HG03457 (cell line): ENCODE results near the gene ATG4A.

Source experiments
- ATAC-seq: cut with Tn5 transposase; IDR thresholded peaks from one replicate; pipeline ENCODE4 v1.9.1; 2021; ENCODE audit warnings: moderate number of reproducible peaks; ENCODE audit not compliant: unreplicated experiment

ATG4A gene

DNA sequence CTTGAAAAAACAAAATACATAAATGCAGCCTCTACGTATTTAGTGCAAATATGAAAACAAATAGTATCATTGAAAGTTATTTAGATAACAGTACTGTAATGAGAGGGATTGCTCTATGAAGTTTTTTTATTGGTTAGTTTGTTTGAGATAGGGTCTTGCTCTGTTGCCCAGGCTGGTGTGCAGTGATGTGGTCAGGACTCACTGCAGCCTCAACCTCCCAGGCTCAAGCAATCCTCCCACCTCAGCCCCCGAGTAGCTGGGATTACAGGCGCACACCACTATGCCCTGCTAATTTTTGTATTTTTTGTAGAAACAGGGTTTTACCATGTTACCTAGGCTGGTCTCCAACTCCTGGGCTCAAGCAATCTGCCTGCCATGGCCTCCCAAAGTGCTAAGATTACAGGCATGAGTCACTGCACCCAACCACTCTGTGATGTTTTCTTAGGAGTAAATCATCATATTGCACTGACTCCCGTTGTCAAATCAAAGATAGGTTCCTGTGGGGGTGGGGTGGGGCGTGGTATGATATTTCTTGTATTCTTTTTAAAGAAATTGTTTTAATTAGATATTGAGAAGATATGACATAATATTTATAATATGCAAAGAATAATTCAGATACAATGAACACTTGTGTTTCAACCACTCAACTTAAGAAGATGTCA lies 75.8 kb downstream of the ATG4A start:
- ATAC-seq: no peak

DNA sequence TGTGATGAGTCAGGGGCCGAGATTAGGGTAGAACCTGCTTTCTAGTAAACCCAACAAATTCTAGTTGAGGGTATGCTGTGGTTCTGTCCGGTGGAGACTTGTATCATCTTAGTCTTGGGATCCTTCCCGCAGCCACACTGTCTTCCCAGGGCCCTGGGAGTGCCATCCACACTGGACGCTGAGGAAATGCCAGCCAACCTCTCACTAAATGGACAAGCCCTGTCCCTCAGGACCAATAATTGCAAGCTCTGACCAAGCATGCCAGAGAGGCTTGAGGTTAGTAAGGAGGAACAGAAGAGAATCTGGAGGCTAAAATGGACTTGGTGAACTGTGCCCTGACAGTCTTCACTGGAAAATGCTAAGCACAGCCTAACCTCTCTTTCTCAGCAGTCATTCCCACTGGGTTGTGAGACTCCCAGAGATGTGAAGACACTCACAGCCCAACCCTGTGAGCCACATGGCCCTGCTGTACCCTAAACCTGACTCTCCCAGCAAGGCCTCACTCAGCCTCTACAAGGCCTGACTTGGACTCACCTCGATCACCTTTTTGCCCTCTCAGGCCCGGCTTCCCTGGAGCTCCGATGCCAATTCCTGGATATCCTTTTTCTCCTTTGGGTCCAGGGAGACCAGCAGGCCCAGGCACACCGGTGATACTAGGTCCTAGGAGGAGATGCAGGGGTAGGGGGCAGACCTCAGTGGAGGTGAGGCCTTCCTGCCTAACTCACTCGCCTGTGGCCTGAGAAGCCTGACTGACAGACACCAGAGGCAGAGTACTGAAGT lies 77.6 kb downstream of the ATG4A start:
- ATAC-seq: no peak

DNA sequence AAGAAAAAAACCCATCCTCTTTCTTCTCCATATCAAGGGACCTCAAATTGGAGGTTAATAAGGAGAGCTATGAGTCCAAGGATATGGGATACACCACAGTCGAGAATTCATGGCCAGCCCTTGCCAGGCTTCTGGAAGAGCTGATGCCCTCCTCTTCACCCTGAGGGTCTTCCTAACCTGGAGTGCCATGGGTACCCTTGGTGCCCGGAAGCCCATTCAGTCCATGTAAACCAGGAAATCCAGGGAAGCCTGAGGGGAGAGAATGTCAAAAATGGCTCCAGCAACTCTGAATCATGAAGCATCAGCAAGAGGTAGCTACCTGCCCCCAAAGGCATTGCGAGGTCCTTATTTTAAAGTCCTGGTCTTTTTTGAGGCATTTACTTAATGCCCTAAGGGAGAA lies 78.2 kb downstream of the ATG4A start:
- no peak for ATAC-seq

DNA sequence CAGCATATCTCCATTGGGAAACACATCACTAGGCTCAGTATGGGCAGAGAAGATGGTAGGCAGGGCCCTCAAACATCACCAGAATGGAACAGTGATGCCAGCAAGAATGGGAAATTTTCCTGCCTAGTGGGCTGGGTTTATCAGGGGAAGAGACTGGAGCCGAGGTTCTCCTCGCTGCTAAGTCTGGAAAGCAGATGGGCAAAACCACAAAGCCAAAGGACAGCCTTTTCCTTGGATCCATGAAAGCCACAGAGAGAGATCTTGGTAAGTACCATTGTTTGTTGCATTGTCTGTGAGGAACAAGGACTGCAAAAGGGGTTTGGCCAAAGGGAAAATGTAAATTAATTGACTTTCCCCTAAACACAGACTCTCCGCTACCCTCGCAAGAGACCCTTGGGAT lies 80.1 kb downstream of the ATG4A start:
- no peak for ATAC-seq

DNA sequence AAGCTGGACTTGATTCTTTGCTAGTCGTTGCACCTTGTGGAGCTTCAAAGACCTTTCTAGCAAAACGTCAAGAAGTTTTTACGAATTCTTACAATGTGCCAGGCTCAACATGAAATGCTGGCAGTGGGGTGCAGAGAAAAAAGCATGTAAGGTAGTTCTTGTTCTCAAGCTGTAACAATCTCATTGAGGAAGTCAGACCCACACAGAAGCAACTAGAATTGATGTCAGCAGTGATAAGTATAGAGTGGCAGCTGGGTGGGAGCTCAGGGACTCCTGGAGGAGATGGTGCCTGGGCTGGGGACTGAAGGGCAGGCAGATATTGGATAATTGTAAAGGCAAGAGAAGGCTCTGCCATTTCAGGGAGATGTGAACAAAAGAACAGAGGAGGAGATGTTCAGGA lies 82.3 kb downstream of the ATG4A start:
- no peak for ATAC-seq

DNA sequence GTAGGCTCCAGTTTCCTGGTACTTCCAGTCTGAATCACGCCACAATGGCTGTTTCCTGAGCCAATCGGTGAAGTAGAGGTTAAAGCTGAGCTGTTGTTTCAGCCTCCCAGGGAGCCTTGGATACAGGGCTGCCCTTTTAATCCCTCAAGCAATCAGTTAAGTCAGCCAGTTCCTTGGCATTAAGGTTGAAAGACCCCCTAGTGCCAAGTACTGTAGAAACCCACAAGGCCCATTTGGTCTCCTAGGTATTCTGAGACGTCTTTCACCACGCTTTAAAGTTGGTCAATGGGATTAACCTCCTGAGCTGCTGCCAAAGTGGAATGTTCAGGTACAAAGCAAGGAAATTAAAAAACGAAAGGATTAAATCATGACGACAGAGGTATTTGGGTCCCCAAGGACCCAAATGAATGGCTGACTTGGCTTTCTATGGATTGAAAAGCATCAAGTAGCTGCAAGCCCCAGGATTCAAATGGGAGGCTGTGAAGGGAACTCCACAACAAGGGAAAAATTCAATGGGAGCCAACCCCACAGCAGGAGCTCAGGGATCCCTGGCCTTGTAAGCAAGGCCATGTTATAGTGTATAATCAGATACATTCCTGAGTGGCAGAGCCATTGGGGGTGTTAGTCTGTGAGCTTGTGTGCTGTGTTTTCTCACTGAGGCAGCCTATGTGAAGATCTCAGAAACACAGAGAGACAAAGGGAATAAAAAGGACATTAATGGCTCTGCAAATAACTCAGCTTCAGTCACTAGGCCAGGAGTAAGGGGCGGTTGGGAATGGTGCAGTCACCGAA lies 86.0 kb downstream of the ATG4A start:
- no peak for ATAC-seq

DNA sequence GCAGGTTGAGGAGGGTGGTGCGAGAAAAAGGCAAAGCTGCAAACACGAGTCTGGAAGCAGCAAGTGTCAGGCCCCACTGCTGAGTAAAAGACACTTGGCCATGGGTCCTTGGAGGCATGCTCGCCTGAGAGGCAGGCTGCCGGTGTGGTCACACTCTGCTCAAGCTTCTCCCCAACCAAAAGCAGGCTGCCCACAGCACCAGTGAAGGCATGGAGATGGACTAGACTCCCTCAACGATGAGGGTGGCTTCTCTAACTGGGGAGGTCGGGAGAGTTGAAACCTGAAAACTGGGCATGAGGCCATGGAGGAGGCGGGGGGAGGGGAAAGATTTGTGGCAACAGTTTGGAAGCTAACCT lies 86.5 kb downstream of the ATG4A start:
- ATAC-seq: no peak

DNA sequence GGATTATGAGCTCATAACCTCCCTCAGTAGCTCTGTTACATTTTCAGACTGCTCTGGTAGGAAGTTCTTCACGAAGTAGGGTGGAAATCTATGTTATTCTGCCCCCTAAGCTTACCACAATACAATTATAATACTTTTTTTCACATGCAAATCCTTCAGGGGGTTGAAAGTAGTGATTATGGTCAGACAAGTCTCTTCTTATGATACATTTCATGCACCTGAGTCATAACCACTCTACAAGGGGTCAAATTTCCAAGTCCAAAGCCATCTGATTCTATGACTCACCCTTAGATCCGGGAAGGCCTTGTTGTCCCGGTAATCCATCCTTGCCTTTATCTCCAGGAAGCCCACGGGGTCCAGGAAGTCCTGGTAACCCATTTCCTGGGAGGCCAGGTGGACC lies 95.2 kb downstream of the ATG4A start:
- ATAC-seq: no peak

DNA sequence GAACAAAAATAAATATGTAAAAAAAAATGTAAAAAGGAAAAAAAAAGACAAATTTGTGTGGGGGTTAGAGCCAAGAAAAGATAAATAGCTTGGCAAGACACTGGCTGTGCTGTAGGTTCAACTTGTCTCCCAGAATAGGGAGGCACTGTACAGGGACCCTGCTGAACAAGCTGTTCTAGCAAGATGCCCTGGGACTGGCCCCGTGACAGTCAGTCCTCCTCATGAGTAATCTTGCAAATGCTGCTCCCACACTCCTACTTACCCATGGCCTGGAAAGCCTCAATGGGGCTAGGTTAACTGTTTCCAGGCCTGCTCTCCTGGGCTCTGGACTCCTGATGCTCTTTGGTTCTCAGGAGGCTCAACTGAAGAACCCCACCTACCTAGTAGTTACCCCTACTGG lies 106.8 kb downstream of the ATG4A start:
- ATAC-seq: no peak

DNA sequence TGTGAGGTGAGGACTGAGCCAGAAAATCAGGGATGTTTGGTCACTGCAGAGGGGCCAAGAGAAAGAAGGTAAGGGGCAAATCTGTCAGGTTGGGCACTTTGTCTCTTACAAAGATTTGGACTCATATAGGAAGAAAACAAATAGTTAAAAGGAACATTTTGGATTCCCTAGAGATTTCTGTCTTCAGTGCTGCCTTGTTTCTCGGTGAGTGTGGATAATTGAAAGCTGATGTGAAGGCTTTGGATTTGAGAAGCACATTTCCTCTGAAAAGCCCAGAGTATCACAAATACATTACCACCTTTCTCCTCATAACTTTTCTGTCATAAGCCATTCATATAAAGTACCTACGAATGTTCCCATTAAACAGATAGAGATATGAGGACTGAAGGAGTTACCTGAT lies 107.5 kb downstream of the ATG4A start:
- no peak for ATAC-seq

DNA sequence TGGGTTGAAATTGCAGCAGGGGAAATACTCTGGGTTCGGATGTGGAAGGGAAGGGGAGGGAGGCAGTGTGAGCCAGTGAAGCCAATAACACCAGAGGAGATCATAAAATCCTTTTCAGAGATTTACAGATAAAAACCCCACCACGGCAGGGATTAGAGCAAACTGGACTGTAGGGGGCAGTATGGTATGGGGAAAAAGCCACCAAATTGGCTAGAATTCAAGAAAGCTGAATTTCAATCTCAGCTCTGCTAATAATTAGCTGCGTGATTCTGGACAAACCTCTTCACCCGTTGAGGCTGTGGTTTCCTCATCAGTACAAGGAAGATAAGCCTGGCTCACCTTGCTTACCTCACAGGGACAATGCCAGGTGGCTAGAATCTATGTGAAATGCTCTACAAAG lies 108.1 kb downstream of the ATG4A start:
- peak; percentile 76 for ATAC-seq

DNA sequence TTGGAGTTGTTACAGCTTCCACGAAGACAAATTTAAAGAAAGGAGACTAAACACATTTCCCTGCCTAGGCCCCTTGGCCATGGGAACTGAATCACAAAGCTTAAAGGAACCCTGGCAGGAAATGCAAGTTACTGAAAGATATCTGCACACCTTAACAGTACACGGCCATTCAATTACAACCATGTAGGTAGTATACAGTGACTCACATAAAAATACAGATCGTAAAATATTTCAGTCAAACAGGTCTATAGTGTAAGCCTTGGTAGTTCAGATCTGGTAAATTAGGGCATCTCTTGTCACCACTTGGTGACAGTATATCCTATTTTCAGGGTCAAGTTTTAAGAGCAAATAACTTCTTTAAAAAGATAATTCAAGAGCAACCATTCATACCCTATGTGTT lies 112.0 kb downstream of the ATG4A start:
- no peak for ATAC-seq
